Immature natural killer cell (primary cell): ENCODE results near the gene ZNF462. TPM values are rescaled to one million over a fixed set of nuclear protein-coding genes. Genes with fewer than 3 reads are reported as not detected.

Experiments used
- DNase-seq, 3 donors: peaks; one replicate each; pipeline ENCODE4 v3.0.0; 2022; ENCODE audit warnings: mixed read lengths in 1 of 3
- H3K27ac Mint-ChIP-seq, 6 donors: one replicate each; pipeline ENCODE4 v1.8.0; 2020; ENCODE audit warnings: mixed read lengths in 6 of 6, mild to moderate bottlenecking in 5 of 6, inconsistent platforms in 4 of 6, moderate library complexity in 3 of 6
- H3K27me3 Mint-ChIP-seq, 3 donors: one replicate each; pipeline ENCODE4 v1.8.0; 2020 to 2021; ENCODE audit warnings: low read depth in 3 of 3, mild to moderate bottlenecking in 3 of 3, mixed read lengths in 3 of 3, moderate library complexity in 3 of 3, inconsistent platforms in 1 of 3
- H3K36me3 Mint-ChIP-seq, 3 donors: one replicate each; pipeline ENCODE4 v1.8.0; 2020; ENCODE audit warnings: mixed read lengths in 3 of 3, inconsistent platforms in 2 of 3, mild to moderate bottlenecking in 2 of 3
- H3K4me1 Mint-ChIP-seq, 2 donors: one replicate each; pipeline ENCODE4 v1.8.0; 2020; ENCODE audit warnings: inconsistent platforms in 2 of 2, mild to moderate bottlenecking in 2 of 2, mixed read lengths in 2 of 2, moderate library complexity in 1 of 2
- H3K4me3 Mint-ChIP-seq, 5 donors: one replicate each; pipeline ENCODE4 v1.8.0; 2020; ENCODE audit warnings: mild to moderate bottlenecking in 5 of 5, mixed read lengths in 5 of 5, inconsistent platforms in 3 of 5, moderate library complexity in 3 of 5
- H3K9me3 Mint-ChIP-seq, 6 donors: one replicate each; pipeline ENCODE4 v1.8.0; 2020; ENCODE audit warnings: mild to moderate bottlenecking in 6 of 6, mixed read lengths in 6 of 6, inconsistent platforms in 4 of 6, moderate library complexity in 3 of 6
- polyA plus RNA-seq, 3 donors: library from polyadenylated mRNA; unstranded; fragments of 300-500 nt; fragmentation: Illumina TruSeq; gene quantifications; one replicate each; pipeline ENCODE4 v1.2.3, GENCODE V29; 2021

ZNF462 gene
- polyA plus RNA-seq, 3 donors from 2014 or later = 0.94 TPM; not detected in 2

- H3K27me3 Mint-ChIP-seq = peaks cover 2 to 6% (median 6%) of the 10 kb centered on the region in 3 donors
- no peak overlapping the region for H3K27ac Mint-ChIP-seq
- no peak for DNase-seq
- peaks cover 0 to 2% (median 0%) of the 10 kb centered on the region in 6 donors for H3K9me3 Mint-ChIP-seq
- H3K4me1 Mint-ChIP-seq = no peaks in the 10 kb centered on the region
- no peaks in the 10 kb centered on the region for H3K36me3 Mint-ChIP-seq
- H3K4me3 Mint-ChIP-seq = no peak overlapping the region
These were observed 180.9 kb downstream of the ZNF462 start for GRCh38 chr9:107043886-107044285.

- Mint-ChIP-seq H3K9me3 (peaks cover 0 to 5% (median 0%) of the 10 kb centered on the region in 6 donors), H3K4me1 (no peaks in the 10 kb centered on the region), H3K4me3 (no peak overlapping the region), H3K27ac (no peak overlapping the region), H3K36me3 (no peaks in the 10 kb centered on the region), H3K27me3 (peaks cover 2 to 10% (median 3%) of the 10 kb centered on the region in 3 donors)
- DNase-seq = no peak
These were observed 181.9 kb downstream of the ZNF462 start for GRCh38 chr9:107044872-107045271.

- H3K4me1 Mint-ChIP-seq = no peaks in the 10 kb centered on the region
- H3K27me3 Mint-ChIP-seq = peaks cover 1 to 5% (median 3%) of the 10 kb centered on the region in 3 donors
- peaks cover 0 to 5% (median 0%) of the 10 kb centered on the region in 6 donors for H3K9me3 Mint-ChIP-seq
- H3K27ac Mint-ChIP-seq = no peak overlapping the region
- DNase-seq = no peak
- no peak overlapping the region for H3K4me3 Mint-ChIP-seq
- no peaks in the 10 kb centered on the region for H3K36me3 Mint-ChIP-seq
These were observed 183.7 kb downstream of the ZNF462 start for GRCh38 chr9:107046692-107047091.

- Mint-ChIP-seq H3K9me3 (peaks cover 0 to 5% (median 0%) of the 10 kb centered on the region in 6 donors), H3K27me3 (peaks cover 1 to 3% (median 3%) of the 10 kb centered on the region in 3 donors), H3K27ac (no peak overlapping the region), H3K4me3 (no peak overlapping the region), H3K4me1 (no peaks in the 10 kb centered on the region), H3K36me3 (no peaks in the 10 kb centered on the region)
- no peak for DNase-seq
These were observed 186.3 kb downstream of the ZNF462 start for GRCh38 chr9:107049046-107049802.

GRCh38 chr9:107049803-107050184 lies 186.8 kb downstream of the ZNF462 start:
- no peak overlapping the region for H3K4me3 Mint-ChIP-seq
- H3K36me3 Mint-ChIP-seq = no peaks in the 10 kb centered on the region
- H3K4me1 Mint-ChIP-seq = no peaks in the 10 kb centered on the region
- H3K27ac Mint-ChIP-seq = no peak overlapping the region
- peaks cover 0 to 5% (median 0%) of the 10 kb centered on the region in 6 donors for H3K9me3 Mint-ChIP-seq
- H3K27me3 Mint-ChIP-seq = peaks cover 1 to 3% (median 3%) of the 10 kb centered on the region in 3 donors
- no peak for DNase-seq

GRCh38 chr9:107051392-107051791 lies 188.4 kb downstream of the ZNF462 start:
- no peak for DNase-seq
- Mint-ChIP-seq H3K9me3 (peaks cover 0 to 5% (median 0%) of the 10 kb centered on the region in 6 donors), H3K27ac (no peak overlapping the region), H3K4me3 (no peak overlapping the region), H3K4me1 (no peaks in the 10 kb centered on the region), H3K36me3 (no peaks in the 10 kb centered on the region), H3K27me3 (peaks cover 1 to 3% (median 3%) of the 10 kb centered on the region in 3 donors)

GRCh38 chr9:107054146-107054545 lies 191.2 kb downstream of the ZNF462 start:
- Mint-ChIP-seq H3K27me3 (peaks cover 0 to 3% (median 3%) of the 10 kb centered on the region in 3 donors), H3K9me3 (peaks cover 0 to under 1% (median 0%) of the 10 kb centered on the region in 6 donors), H3K36me3 (no peaks in the 10 kb centered on the region), H3K27ac (no peak overlapping the region), H3K4me3 (no peak overlapping the region), H3K4me1 (no peaks in the 10 kb centered on the region)
- DNase-seq = no peak

GRCh38 chr9:107059220-107059619 lies 196.3 kb downstream of the ZNF462 start:
- Mint-ChIP-seq H3K27ac (no peak overlapping the region), H3K4me1 (no peaks in the 10 kb centered on the region), H3K27me3 (peaks cover 0 to 4% (median 1%) of the 10 kb centered on the region in 3 donors), H3K9me3 (no peaks in the 10 kb centered on the region), H3K4me3 (no peak overlapping the region), H3K36me3 (no peaks in the 10 kb centered on the region)
- no peak for DNase-seq

- H3K9me3 Mint-ChIP-seq = no peaks in the 10 kb centered on the region
- H3K4me3 Mint-ChIP-seq = no peak overlapping the region
- no peaks in the 10 kb centered on the region for H3K4me1 Mint-ChIP-seq
- no peak for DNase-seq
- peaks cover 0 to 4% (median 1%) of the 10 kb centered on the region in 3 donors for H3K27me3 Mint-ChIP-seq
- H3K27ac Mint-ChIP-seq = no peak overlapping the region
- H3K36me3 Mint-ChIP-seq = no peaks in the 10 kb centered on the region
These were observed 197.1 kb downstream of the ZNF462 start for GRCh38 chr9:107060062-107060461.
